Measurements from ENCODE around the gene CRYGN. TPM values are rescaled to one million over a fixed set of nuclear protein-coding genes. Genes with fewer than 3 reads are reported as not detected.

The CRYGN gene
- not detected in 5 replicates for total RNA-seq (2022; extraction: Qiagen RNA extraction; ENCODE audit: low read depth)

GRCh38 chr7:151439855-151440798 lies at the start of gene CRYGN:
CRYGN (minus strand) TSS chr7:151440141; CDS start chr7:151439917, 224 bp downstream.

GRCh38 chr7:151409667-151410404 lies 30.1 kb downstream of the CRYGN start, which contains the start of gene WDR86:
WDR86 (minus strand) TSS chr7:151410038; CDS start chr7:151409589, 449 bp downstream.

Other genes starting within 250 kb of the CRYGN start
- not detected in 5 replicates for gene H2BK1, start 229.7 kb downstream of the CRYGN start, total RNA-seq (2022; extraction: Qiagen RNA extraction; ENCODE audit: low read depth)
- 63.8 to 70.3 TPM (median 68.4 TPM) in 5 replicates for gene ABCF2, start 212.9 kb downstream of the CRYGN start, total RNA-seq (2022; extraction: Qiagen RNA extraction; ENCODE audit: low read depth)
- 35.6 to 52.0 TPM (median 45.6 TPM) in 5 replicates for gene CHPF2, start 207.7 kb downstream of the CRYGN start, total RNA-seq (2022; extraction: Qiagen RNA extraction; ENCODE audit: low read depth)
- gene SMARCD3, start 191.4 kb downstream of the CRYGN start, total RNA-seq (2022; extraction: Qiagen RNA extraction; ENCODE audit: low read depth), result 9.3 to 11.4 TPM (median 10.4 TPM) in 5 replicates
- 37.8 to 55.9 TPM (median 41.3 TPM) in 5 replicates for gene NUB1, start 98.3 kb downstream of the CRYGN start, total RNA-seq (2022; extraction: Qiagen RNA extraction; ENCODE audit: low read depth)
- 0.18 to 0.22 TPM (median 0.19 TPM) in 3 of 5 replicates, not detected in the others for gene WDR86, start 30.1 kb downstream of the CRYGN start, total RNA-seq (2022; extraction: Qiagen RNA extraction; ENCODE audit: low read depth)
- gene RHEB, start 79.8 kb upstream of the CRYGN start, total RNA-seq (2022; extraction: Qiagen RNA extraction; ENCODE audit: low read depth), result 99.7 to 183 TPM (median 159 TPM) in 5 replicates

Measured in A549 treated with RU486 at 1 μM for 4 hours (cell line).